ENCODE measurements around the gene RABEP2. TPM values are rescaled to one million over a fixed set of nuclear protein-coding genes. Genes with fewer than 3 reads are reported as not detected.

RABEP2 gene
- total and polyA plus RNA-seq, 9 of the 15 experiments (the other 6 are each of a cell fraction or from before 2014, with no cell fraction given), result 0.15 to 13.4 (median 3.5) TPM

DNA sequence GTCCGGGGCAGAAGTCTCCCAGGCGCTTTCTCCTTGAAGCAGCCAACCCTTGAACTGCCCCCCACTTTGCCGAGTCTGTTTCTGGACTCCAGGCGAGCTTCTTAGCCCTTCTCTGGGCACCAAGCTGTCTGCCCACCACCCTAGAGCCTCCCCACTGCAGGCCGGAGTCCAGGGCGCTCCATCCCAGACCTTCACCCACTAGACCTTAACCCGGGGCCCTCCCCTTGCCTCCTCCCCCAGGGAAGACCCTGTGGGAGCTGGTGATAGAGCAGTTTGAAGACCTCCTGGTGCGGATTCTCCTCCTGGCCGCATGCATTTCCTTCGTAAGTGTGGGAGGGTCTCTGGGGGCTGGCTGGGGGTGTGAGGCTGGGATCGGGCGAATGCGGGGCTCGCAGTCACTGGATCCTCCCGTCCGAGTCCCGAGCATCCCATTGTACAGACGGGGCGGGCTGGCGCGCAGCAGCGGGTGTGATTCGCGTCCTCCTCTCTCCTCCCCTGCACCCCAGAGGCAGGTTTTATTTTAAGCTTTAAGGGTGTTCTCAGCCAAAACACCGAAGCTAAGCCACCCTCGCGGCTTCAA is 45.7 kb downstream of the RABEP2 start:
- Histone ChIP-seq H3K4me1 (replicated peaks in 1 of 2; ENCODE audit: control insufficient read depth in 2 of 2, insufficient read depth in 2 of 2, low read length in 2 of 2) (peaks cover 11 to 69% of the 10 kb centered on the region in 2 experiments; a peak in 4 of 5 replicates), H3K4me2 (ENCODE audit: insufficient read depth, low read length) (peak overlapping the region; percentile 84), H3K27ac (ENCODE audit: extremely low read depth, low read depth, low read length) (peak overlapping the region; percentile 61; the same call in 2 of the 3 replicates), H3K27me3 (ENCODE audit: control insufficient read depth in 2 of 2, insufficient read depth in 2 of 2, low read length in 2 of 2) (no peaks in the 10 kb centered on the region; a peak in 1 of 5 replicates), H3K4me3 (peak overlapping the region; percentile 82), H3K36me3 (ENCODE audit: control insufficient read depth, insufficient read depth, low read length) (peaks cover 6% of the 10 kb centered on the region; the same call in 1 of the 3 replicates), H4K20me1 (replicated peaks; ENCODE audit: control insufficient read depth, insufficient read depth, low read length) (no peaks in the 10 kb centered on the region), H3K9ac (ENCODE audit: insufficient read depth in 1 of 2, low read depth in 2 of 2, low read length in 2 of 2) (peak overlapping the region; percentile 70 to 89), H3K9me1 (ENCODE audit: control insufficient read depth, insufficient read depth, low read length) (no peaks in the 10 kb centered on the region), H2AFZ (ENCODE audit: low read depth, low read length) (peak overlapping the region; percentile 93), H3K9me3 (replicated peaks; ENCODE audit: control insufficient read depth, insufficient read depth, low read depth, low read length) (no peaks in the 10 kb centered on the region), H3K79me2 (ENCODE audit: control insufficient read depth, insufficient read depth, low read length) (peaks cover 9% of the 10 kb centered on the region)
- ATAC-seq (peak; percentile 61), FAIRE-seq (no peak), DNase-seq (ENCODE audit: extremely low read depth in 1 of 4, low spot score in 3 of 4) (no peak)
- ChIA-PET POLR2A (interaction anchor here (0.6 to 2.1 kb wide), 8 partner anchors 8 to 66 kb away, joined by 3 to 6 read pairs (median 4); partner anchors contain the start of gene SH2B1), CTCF (ENCODE audit: low intra/inter-chr PET ratio) (no interaction called here)
- 0% methylated on average over 16 of the region's 27 CpGs for WGBS (ENCODE audit: insufficient coverage, low coverage, missing lambda C conversion rate)
- TSS peak; percentile 93 for BruUV-seq (replicated peaks)
- in situ Hi-C loops (cut with MboI), result no loop called here
- intact Hi-C loops (cut with micrococcal nuclease), result no loop called here
- TF ChIP-seq ZC3H11A (IDR thresholded peaks at IDR 0.05; ENCODE audit: low read depth, low read length), result no peak
- TF ChIP-seq, protein P1, sequence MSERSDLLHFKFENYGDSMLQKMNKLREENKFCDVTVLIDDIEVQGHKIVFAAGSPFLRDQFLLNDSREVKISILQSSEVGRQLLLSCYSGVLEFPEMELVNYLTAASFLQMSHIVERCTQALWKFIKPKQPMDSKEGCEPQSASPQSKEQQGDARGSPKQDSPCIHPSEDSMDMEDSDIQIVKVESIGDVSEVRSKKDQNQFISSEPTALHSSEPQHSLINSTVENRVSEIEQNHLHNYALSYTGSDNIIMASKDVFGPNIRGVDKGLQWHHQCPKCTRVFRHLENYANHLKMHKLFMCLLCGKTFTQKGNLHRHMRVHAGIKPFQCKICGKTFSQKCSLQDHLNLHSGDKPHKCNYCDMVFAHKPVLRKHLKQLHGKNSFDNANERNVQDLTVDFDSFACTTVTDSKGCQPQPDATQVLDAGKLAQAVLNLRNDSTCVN (CRISPR knock-in tag; IDR thresholded peaks at IDR 0.05), result no peak
- TF ChIP-seq PTBP1 (IDR thresholded peaks at IDR 0.05; ENCODE audit: low read depth, low read length), result no peak
- TF ChIP-seq NFXL1 (CRISPR knock-in tag; IDR thresholded peaks at IDR 0.05), result no peak
- TF ChIP-seq POLR2A (conservative IDR thresholded peaks at IDR 0.05), result peak; percentile 78
- TF ChIP-seq ZNF408 (CRISPR knock-in tag; IDR thresholded peaks at IDR 0.05; ENCODE audit: low read depth), result no peak
- TF ChIP-seq HMG20B (CRISPR knock-in tag; IDR thresholded peaks at IDR 0.05), result no peak
- TF ChIP-seq, protein P2, sequence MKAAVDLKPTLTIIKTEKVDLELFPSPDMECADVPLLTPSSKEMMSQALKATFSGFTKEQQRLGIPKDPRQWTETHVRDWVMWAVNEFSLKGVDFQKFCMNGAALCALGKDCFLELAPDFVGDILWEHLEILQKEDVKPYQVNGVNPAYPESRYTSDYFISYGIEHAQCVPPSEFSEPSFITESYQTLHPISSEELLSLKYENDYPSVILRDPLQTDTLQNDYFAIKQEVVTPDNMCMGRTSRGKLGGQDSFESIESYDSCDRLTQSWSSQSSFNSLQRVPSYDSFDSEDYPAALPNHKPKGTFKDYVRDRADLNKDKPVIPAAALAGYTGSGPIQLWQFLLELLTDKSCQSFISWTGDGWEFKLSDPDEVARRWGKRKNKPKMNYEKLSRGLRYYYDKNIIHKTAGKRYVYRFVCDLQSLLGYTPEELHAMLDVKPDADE (conservative IDR thresholded peaks at IDR 0.05; ENCODE audit: control insufficient read depth, low read depth, low read length), result 0 out of 2 replicates have a peak, but pooled peaks have one; percentile 43
- no peak for TF ChIP-seq JUNB (CRISPR knock-in tag; conservative IDR thresholded peaks at IDR 0.05)
- TF ChIP-seq PHF8 (IDR thresholded peaks at IDR 0.05; ENCODE audit: borderline replicate concordance, low read length), result peak; percentile 76; the same call in 1 of the 2 replicates
- TF ChIP-seq NFYB (IDR thresholded peaks at IDR 0.05; ENCODE audit: extremely low read depth, insufficient read length), result no peak
- TF ChIP-seq SAP30 (IDR thresholded peaks at IDR 0.05; ENCODE audit: borderline replicate concordance, insufficient read depth, low read depth, low read length, poor library complexity, severe bottlenecking), result peak; percentile 28
- 0 out of 2 replicates have a peak, but pooled peaks have one; percentile 47 for TF ChIP-seq ZBTB7A (IDR thresholded peaks at IDR 0.05; ENCODE audit: borderline replicate concordance, control insufficient read depth, low read depth, low read length)
- peak; percentile 49 for TF ChIP-seq RBBP5 (IDR thresholded peaks at IDR 0.05; ENCODE audit: borderline replicate concordance, insufficient read depth, low read length, poor library complexity, severe bottlenecking)
- TF ChIP-seq NFIC (IDR thresholded peaks at IDR 0.05), result peak; percentile 40
- no peak for TF ChIP-seq ZNF77 (CRISPR knock-in tag; IDR thresholded peaks at IDR 0.05)
- TF ChIP-seq NCOA6 (IDR thresholded peaks at IDR 0.05), result peak; percentile 79; the same call in 1 of the 2 replicates
- TF ChIP-seq, protein P3, sequence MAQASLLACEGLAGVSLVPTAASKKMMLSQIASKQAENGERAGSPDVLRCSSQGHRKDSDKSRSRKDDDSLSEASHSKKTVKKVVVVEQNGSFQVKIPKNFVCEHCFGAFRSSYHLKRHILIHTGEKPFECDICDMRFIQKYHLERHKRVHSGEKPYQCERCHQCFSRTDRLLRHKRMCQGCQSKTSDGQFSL (CRISPR knock-in tag; IDR thresholded peaks at IDR 0.05), result 0 out of 2 replicates have a peak, but pooled peaks have one; percentile 14
- TF ChIP-seq, protein P3 (tag; IDR thresholded peaks at IDR 0.05), result no peak
- TF ChIP-seq BRCA1 (IDR thresholded peaks at IDR 0.05), result no peak
- 0 out of 2 replicates have a peak, but pooled peaks have one; percentile 44 for TF ChIP-seq BRCA1 (CRISPR knock-in tag; IDR thresholded peaks at IDR 0.05)
